ENCODE data around the gene CCL3. TPM values are rescaled to one million over a fixed set of nuclear protein-coding genes. Genes with fewer than 3 reads are reported as not detected.

Gene CCL3
- total and polyA plus RNA-seq, 4 donors = 0.92 to 5.6 (median 1.8) TPM

DNA sequence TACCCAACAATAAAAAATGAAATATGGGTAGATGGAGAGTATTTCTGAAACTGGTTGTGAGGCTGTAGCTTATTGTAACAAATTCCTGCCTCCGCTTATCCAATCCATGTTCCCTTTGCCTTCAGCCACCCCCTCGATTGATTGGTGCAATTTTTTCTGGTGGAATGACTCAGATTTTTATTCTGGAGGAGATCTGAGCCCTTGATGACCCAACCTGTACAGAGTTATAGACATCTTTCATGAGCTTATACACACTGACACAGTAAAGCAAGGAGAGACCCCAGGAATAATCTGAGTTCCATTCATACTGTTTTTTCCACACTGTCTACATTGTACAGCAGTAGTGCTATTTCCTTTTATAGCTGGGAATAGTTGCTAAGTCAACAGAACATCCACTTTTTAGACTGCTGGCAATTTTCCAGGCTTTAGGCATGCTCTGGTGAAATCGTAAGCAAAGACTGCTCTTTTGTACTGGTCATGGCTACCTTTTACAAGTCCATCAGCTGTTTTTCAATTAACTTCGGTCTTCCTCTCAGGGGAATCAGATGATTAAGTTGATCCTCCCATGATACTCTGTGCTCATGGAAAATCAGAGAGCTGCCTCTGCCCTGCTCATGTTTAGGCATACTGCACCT is 43.8 kb upstream of the CCL3 start:
- TF ChIP-seq RAD21 (IDR thresholded peaks at IDR 0.05) (no peak), ATF3 (IDR thresholded peaks at IDR 0.05) (no peak), NR2F2 (IDR thresholded peaks at IDR 0.05) (no peak)
- H3K9ac ChIP-seq (ENCODE audit: low read depth in 1 of 2, low read length in 2 of 2) = no peak overlapping the region
- H3K4me1 ChIP-seq (ENCODE audit: control insufficient read depth in 4 of 4, insufficient read depth in 4 of 4, low read length in 3 of 4) = no peaks in the 10 kb centered on the region
- no peaks in the 10 kb centered on the region for H3K9me3 ChIP-seq (ENCODE audit: control insufficient read depth in 4 of 4, low read length in 3 of 4)
- no peak overlapping the region for H3K4me3 ChIP-seq (ENCODE audit: low read depth in 1 of 3, low read length in 3 of 3)
- no peak overlapping the region for H3K27ac ChIP-seq (ENCODE audit: low read depth in 1 of 2, low read length in 2 of 2)
- DNase-seq (ENCODE audit: low spot score) = no peak
- no peaks in the 10 kb centered on the region for H3K36me3 ChIP-seq (ENCODE audit: control insufficient read depth in 4 of 4, insufficient read depth in 3 of 4, low read depth in 1 of 4, low read length in 3 of 4)
- H3K27me3 ChIP-seq (ENCODE audit: control insufficient read depth in 4 of 4, insufficient read depth in 4 of 4, low read length in 3 of 4) = no peaks in the 10 kb centered on the region
- 45% methylated on average over 4 of the region's 4 CpGs for WGBS

GRCh38 chr17:36132421-36132831 is 42.5 kb upstream of the CCL3 start:
- Histone ChIP-seq H3K9me3 (ENCODE audit: control insufficient read depth in 4 of 4, low read length in 3 of 4) (peaks cover 0 to 2% (median under 1%) of the 10 kb centered on the region in 4 donors), H3K4me1 (ENCODE audit: control insufficient read depth in 4 of 4, insufficient read depth in 4 of 4, low read length in 3 of 4) (no peaks in the 10 kb centered on the region), H3K9ac (ENCODE audit: low read depth in 1 of 2, low read length in 2 of 2) (no peak overlapping the region), H3K36me3 (ENCODE audit: control insufficient read depth in 4 of 4, insufficient read depth in 3 of 4, low read depth in 1 of 4, low read length in 3 of 4) (no peaks in the 10 kb centered on the region), H3K27me3 (ENCODE audit: control insufficient read depth in 4 of 4, insufficient read depth in 4 of 4, low read length in 3 of 4) (no peaks in the 10 kb centered on the region), H3K4me3 (ENCODE audit: low read depth in 1 of 3, low read length in 3 of 3) (no peak overlapping the region), H3K27ac (ENCODE audit: low read depth in 1 of 2, low read length in 2 of 2) (no peak overlapping the region)
- 92% methylated on average over 2 of the region's 2 CpGs for WGBS
- no peak for DNase-seq (ENCODE audit: low spot score)
- TF ChIP-seq YY1 (IDR thresholded peaks at IDR 0.05) = no peak
- no peak for TF ChIP-seq ATF3 (IDR thresholded peaks at IDR 0.05)
- no peak for TF ChIP-seq GABPA (IDR thresholded peaks at IDR 0.05 in 1 of 2, conservative IDR thresholded peaks at IDR 0.05 in 1 of 2)
- no peak for TF ChIP-seq RXRA (IDR thresholded peaks at IDR 0.05)
- TF ChIP-seq, protein P1, sequence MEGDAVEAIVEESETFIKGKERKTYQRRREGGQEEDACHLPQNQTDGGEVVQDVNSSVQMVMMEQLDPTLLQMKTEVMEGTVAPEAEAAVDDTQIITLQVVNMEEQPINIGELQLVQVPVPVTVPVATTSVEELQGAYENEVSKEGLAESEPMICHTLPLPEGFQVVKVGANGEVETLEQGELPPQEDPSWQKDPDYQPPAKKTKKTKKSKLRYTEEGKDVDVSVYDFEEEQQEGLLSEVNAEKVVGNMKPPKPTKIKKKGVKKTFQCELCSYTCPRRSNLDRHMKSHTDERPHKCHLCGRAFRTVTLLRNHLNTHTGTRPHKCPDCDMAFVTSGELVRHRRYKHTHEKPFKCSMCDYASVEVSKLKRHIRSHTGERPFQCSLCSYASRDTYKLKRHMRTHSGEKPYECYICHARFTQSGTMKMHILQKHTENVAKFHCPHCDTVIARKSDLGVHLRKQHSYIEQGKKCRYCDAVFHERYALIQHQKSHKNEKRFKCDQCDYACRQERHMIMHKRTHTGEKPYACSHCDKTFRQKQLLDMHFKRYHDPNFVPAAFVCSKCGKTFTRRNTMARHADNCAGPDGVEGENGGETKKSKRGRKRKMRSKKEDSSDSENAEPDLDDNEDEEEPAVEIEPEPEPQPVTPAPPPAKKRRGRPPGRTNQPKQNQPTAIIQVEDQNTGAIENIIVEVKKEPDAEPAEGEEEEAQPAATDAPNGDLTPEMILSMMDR (IDR thresholded peaks at IDR 0.05; ENCODE audit: low read depth, low read length, missing input control) = no peak
- TF ChIP-seq FOXA1 (IDR thresholded peaks at IDR 0.05) = no peak
- TF ChIP-seq MAX (IDR thresholded peaks at IDR 0.05) = no peak
- TF ChIP-seq JUND (IDR thresholded peaks at IDR 0.05) = no peak
- TF ChIP-seq NR2F2 (IDR thresholded peaks at IDR 0.05) = no peak
- no peak for TF ChIP-seq RAD21 (IDR thresholded peaks at IDR 0.05)
- no peak for TF ChIP-seq HNF4G (IDR thresholded peaks at IDR 0.05)
- no peak for TF ChIP-seq TAF1 (conservative IDR thresholded peaks at IDR 0.05)
- TF ChIP-seq REST (IDR thresholded peaks at IDR 0.05) = no peak
- TF ChIP-seq, protein P2, sequence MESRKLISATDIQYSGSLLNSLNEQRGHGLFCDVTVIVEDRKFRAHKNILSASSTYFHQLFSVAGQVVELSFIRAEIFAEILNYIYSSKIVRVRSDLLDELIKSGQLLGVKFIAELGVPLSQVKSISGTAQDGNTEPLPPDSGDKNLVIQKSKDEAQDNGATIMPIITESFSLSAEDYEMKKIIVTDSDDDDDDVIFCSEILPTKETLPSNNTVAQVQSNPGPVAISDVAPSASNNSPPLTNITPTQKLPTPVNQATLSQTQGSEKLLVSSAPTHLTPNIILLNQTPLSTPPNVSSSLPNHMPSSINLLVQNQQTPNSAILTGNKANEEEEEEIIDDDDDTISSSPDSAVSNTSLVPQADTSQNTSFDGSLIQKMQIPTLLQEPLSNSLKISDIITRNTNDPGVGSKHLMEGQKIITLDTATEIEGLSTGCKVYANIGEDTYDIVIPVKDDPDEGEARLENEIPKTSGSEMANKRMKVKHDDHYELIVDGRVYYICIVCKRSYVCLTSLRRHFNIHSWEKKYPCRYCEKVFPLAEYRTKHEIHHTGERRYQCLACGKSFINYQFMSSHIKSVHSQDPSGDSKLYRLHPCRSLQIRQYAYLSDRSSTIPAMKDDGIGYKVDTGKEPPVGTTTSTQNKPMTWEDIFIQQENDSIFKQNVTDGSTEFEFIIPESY (IDR thresholded peaks at IDR 0.05) = no peak
- TF ChIP-seq FOXA2 (IDR thresholded peaks at IDR 0.05) = no peak
- no peak for TF ChIP-seq HNF4A (conservative IDR thresholded peaks at IDR 0.05)
- TF ChIP-seq SP1 (IDR thresholded peaks at IDR 0.05) = no peak
- TF ChIP-seq EGR1 (IDR thresholded peaks at IDR 0.05; ENCODE audit: low read depth in 2 of 2) = no peak

Data from liver (tissue), 9 donors.